Renal cortex interstitium (tissue), 11 donors: Measurements from ENCODE around the gene PACSIN2. TPM values are rescaled to one million over a fixed set of nuclear protein-coding genes. Genes with fewer than 3 reads are reported as not detected.
"Not testable (repeated sequence)": the region's sequence is repeated elsewhere in the genome, so short reads cannot be mapped to it uniquely, and the experiment has no call there.

ENCODE experiments used
- DNase-seq, 11 donors: peaks; one replicate each; pipeline ENCODE4 v3.0.0-alpha.2; 2013; ENCODE audit warnings: low read depth in 9 of 11, low spot score in 4 of 11; ENCODE audit errors: extremely low read depth in 1 of 11
- polyA plus RNA-seq, 3 donors: library from polyadenylated mRNA; unstranded; fragments of 120-200 nt; gene quantifications; one replicate each; pipeline ENCODE4 v1.2.1, GENCODE V29; 2013; ENCODE audit not compliant: insufficient read length in 3 of 3

PACSIN2 gene
- polyA plus RNA-seq, 3 donors: 62.5 to 72.4 (median 69.1) TPM

DNA sequence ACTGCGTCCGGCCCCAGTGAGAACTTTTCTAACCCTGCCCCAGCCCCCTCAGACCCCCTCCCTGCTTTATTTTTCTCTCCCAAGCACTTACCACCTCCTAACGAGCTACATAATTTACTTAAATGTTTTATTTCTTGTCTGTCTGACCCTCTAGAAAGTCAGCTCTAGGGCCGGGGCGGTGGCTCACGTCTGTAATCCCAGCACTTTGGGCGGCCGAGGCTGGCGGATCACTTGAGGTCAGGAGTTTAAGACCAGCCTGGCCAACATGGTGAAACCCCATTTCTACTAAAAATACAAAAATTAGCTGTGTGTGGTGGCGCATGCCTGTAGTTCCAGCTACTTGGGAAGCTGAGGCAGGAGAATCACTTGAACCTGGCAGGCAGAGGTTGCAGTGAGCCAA, 89.9 kb downstream of the PACSIN2 start:
- DNase-seq: not testable (repeated sequence)

- no peak for DNase-seq
Observed at GRCh38 chr22:42924436-42924835, 90.5 kb downstream of the PACSIN2 start.

GRCh38 chr22:42922374-42923191, 92.4 kb downstream of the PACSIN2 start:
- DNase-seq: no peak

DNA sequence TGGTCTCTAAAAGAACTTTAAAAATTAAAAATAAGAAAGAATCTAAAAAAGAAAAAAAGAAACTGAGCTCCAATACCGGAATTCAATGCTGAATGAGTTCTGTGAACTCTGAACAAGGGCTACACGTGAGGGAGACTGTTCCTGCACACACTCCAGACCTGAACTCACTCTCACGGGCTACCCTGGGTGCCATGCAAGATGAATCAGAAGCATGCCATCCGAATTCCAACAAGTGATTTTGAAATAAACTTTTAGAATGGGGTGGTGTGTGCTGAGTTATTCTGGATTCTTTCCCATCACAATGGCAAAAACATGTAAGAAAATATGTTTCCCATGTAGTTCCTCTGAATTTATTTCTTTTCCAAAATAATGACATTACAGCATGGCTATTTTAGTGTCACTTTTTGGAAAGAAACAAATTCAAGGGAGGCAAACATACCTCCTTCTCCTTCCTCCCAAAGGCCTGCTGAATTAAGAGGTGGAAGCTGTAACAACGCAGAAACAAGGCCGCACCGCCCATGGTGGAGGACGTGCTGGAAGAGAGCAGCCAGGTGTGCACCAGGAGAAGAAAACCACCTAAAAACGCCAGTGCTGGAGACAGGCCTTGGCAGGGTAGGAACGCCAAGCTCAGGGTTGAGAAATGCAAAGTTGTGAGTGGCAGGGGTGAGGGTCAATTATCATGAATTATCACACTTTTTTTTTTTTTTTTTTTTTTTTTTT, 94.7 kb downstream of the PACSIN2 start:
- DNase-seq: no peak

- DNase-seq: no peak
Observed at GRCh38 chr22:42919199-42919598, 95.8 kb downstream of the PACSIN2 start.

GRCh38 chr22:42918500-42918899, 96.4 kb downstream of the PACSIN2 start:
- DNase-seq: no peak

DNA sequence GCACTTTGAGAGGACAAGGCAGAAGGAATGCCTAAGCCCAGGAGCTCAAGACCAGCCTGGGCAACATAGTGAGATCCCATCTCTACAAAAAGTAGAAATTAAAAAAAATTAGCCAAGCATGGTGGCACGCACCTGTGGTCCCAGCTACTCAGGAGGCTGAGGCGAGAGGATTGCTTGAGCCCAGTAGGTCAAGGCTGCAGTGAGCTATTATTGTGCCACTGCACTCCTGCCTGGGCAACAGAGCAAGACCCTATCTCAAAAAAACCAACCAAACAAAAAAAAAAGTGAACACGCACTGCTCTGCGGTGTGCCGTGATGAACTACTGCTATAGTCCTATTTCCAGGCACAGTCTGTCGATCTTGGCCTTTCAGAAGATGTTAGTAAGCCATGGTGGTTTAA, 97.6 kb downstream of the PACSIN2 start:
- DNase-seq: not testable (repeated sequence)

GRCh38 chr22:42915980-42916765, 98.8 kb downstream of the PACSIN2 start:
- no peak for DNase-seq

GRCh38 chr22:42914511-42915076, 100.4 kb downstream of the PACSIN2 start:
- DNase-seq: no peak

DNA sequence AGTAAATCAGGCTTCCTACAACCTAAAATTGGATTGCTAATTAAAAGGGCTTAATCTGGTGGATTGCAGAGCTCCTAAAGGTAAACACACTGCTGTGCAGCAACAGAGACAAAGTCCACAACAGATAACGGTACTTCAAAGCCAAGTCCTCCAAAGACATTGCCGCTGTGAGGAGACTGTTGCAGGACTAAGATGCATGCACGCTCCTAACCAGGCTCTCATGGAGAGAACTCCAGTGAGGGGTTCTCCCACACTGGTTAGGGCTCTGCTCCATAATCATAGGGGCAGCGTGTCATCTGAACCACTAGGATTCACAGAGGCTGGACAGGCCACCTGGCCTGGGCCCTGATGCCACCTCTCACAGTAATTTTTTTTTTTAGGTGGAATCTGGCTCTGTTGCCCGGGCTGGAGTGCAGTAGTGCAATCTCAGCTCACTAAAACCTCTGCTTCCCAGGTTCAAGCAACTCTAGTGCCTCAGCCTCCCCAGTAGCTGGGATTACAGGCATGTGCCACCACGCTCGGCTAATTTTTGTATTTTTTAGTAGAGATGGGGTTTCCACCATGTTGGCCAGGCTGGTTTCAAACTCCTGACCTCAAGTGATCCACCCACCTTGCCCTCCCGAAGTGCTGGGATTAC, 101.0 kb downstream of the PACSIN2 start:
- DNase-seq: no peak

GRCh38 chr22:42912059-42912458, 102.9 kb downstream of the PACSIN2 start:
- no peak for DNase-seq

DNA sequence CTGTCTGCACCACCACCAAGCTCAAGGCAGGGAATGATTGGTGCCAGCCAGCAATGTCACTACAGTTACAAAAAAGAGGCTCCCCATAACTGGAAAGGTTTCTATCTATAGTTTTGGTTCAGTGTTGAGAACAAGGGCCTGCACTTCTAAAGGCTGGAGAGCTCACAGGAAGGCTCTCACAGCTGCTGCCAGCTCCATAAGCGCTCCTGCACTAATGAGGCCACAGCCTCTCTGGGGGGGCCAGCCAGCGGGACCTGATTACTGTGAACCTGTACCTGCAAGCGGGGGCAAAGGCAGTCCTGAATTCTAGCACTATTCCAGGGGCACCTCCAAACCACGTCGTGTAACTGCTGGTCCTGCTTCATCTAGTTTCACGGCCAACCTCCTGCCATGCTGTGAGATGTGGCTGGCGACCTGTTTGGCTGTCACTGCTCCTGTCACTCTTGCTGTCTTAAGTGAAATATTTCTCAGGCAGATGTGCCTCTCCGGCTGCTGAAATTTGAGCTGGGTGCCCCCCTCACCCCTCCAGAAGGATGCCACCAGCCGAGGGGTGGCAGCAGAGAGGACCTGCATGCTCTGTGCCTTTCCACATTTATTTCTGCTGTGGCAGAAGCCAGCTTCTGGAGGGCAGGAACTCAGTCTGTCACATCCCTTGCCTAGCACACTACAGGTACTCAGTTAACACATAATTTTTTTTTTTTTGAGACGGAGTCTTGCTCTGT, 104.6 kb downstream of the PACSIN2 start:
- DNase-seq: no peak

DNA sequence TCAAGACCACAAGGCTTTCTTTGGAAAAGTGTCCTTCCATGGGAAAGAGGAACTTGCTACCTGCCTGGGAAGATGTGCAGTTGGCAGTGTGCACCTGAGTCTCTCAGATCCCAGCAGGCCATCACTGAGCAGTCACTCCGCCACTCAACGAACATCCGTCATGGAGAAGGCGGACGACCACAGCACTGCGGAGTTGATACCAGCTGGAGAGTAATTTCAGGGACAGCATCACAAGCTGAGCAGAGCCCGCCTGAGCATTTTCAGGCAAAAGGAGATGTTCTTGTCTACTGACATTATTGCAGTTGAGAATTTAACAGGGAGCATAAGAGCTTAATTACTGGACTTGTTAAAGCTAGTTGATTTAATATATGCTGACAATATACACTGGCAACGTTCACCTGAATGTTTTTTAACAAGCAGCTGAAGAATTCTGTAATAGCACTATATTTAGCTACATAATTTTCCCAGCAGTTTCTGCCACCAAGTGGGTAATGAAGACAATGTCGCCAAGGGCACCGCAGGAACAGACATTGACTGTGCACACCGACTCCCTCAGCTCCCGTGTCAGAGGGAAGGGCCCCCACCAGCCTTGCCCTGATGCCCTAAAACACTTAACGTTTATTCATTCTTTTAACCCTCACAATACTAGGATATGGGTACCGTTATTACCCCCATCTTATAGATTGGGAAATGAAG, 105.4 kb downstream of the PACSIN2 start:
- DNase-seq: no peak

GRCh38 chr22:42908374-42908746, 106.6 kb downstream of the PACSIN2 start:
- no peak for DNase-seq

DNA sequence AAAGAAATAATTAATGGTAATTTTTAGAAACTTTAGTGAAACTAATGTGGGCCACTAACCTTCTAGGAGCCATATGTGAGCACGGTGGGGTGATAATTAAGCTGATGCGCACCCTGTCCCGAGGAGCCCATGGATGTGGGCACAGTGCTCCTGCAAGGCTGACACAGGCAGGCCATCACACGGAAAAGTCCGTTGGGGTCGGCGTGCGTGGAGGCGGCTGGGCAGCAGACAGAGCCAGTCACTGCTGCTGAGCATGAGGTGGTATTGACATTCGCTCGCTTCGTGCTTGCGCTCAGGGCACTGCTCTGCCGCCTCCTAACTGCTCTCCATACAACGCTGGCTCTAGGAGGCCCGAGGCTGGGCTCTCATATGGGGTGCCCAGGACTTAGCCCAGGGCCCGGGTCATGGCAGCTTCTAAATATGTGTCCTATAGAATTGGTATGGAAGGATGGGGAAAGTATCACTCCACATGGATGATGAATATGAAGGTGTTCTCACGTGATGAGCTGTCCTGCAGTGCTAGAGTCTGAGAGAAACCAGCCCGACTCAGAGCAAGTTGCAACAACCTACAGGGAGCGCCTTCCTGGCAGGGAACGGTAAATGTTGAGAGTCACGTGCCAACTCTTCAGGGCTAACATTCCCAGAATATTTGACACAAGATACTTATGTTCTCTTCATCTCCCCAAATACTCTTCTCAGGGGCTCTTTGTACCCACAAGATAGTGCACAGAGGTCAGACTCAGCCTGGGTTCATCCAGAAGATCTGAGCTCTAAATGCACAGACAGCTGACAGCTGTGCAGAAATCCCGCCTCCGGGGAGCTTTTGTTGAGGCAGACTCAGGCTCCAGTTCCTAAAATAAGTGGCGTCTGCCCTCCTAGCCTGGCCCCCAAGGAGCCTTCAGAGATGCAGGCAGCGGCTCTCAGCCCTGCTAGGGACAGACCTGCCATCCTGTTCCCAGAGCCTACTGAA, 107.3 kb downstream of the PACSIN2 start:
- no peak for DNase-seq

- no peak for DNase-seq
Observed at GRCh38 chr22:42906605-42907348, 108.2 kb downstream of the PACSIN2 start.
